ENCODE measurements around the gene POLR1A. TPM values are rescaled to one million over a fixed set of nuclear protein-coding genes. Genes with fewer than 3 reads are reported as not detected.

Gene POLR1A
- total RNA-seq, 2 experiments from 2014 or later = 41.8 to 42.1 TPM

DNA sequence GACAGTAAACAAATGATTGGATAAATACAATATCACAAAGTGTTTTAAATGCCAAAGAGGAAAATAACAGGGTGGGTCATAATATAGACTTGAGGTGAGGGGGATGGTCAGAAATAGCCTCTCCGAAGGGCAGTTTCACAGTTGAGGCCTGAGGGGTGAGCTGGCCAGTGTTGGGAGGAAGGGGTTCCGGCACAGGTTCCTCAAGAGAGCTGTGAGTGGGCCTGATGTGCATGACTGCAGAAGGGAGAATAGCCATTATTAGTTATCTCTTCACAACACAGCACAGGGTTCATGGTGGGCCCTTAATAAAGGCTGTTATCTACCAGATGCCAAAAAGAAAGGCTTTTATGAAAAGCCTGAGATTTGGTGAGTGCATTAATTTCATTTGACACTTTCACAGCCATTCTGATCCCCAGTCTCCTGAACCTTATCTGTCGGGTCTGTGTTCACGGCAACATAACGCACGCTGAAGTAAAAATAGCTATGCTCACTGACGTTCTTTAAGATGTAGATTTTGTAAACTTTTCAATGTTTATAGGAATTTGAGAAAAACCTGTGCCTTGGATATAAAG is 39.6 kb downstream of the POLR1A start:
- no peak for TF ChIP-seq CTCF (IDR thresholded peaks at IDR 0.05)
- no peak overlapping the region for H3K4me3 Mint-ChIP-seq
- H3K9me3 Mint-ChIP-seq = peaks cover 5% of the 10 kb centered on the region
- H3K27me3 Mint-ChIP-seq = no peaks in the 10 kb centered on the region
- CTCF ChIA-PET = interaction anchor here (3.1 kb wide), 1 partner anchor 239 kb away, joined by 16 read pairs; no protein-coding TSS in a partner anchor
- H3K36me3 Mint-ChIP-seq (ENCODE audit: low read depth) = peaks cover 84% of the 10 kb centered on the region
- peaks cover 27% of the 10 kb centered on the region for H3K4me1 Mint-ChIP-seq (ENCODE audit: low read depth)
- intact Hi-C loops (cut with micrococcal nuclease) = no loop called here
- POLR2A ChIA-PET = no interaction called here
- peak overlapping the region; percentile 1 for H3K27ac Mint-ChIP-seq
- ATAC-seq (no peak), DNase-seq (no peak)

- H3K9me3 Mint-ChIP-seq = peaks cover 5% of the 10 kb centered on the region
- H3K4me1 Mint-ChIP-seq (ENCODE audit: low read depth) = peaks cover 27% of the 10 kb centered on the region
- ATAC-seq = no peak
- peaks cover 79% of the 10 kb centered on the region for H3K36me3 Mint-ChIP-seq (ENCODE audit: low read depth)
- H3K4me3 Mint-ChIP-seq = no peak overlapping the region
- no peaks in the 10 kb centered on the region for H3K27me3 Mint-ChIP-seq
- CTCF ChIA-PET = interaction anchor here (1.0 kb wide), 1 partner anchor 14 kb away, joined by 3 read pairs; no protein-coding TSS in a partner anchor
- intact Hi-C loops (cut with micrococcal nuclease) = no loop called here
- POLR2A ChIA-PET = no interaction called here
- no peak for TF ChIP-seq CTCF (IDR thresholded peaks at IDR 0.05)
- peak overlapping the region; percentile 1 for H3K27ac Mint-ChIP-seq
- DNase-seq = no peak
Observed at GRCh38 chr2:86065512-86065911, 40.2 kb downstream of the POLR1A start.

GRCh38 chr2:86064006-86064405 is 41.7 kb downstream of the POLR1A start:
- no peak for TF ChIP-seq CTCF (IDR thresholded peaks at IDR 0.05)
- ATAC-seq (no peak), DNase-seq (no peak)
- H3K4me1 Mint-ChIP-seq (ENCODE audit: low read depth) = peaks cover 22% of the 10 kb centered on the region
- H3K27ac Mint-ChIP-seq = no peak overlapping the region
- ChIA-PET POLR2A (no interaction called here), CTCF (interaction anchor here (1.0 to 1.5 kb wide), 2 partner anchors 16 to 38 kb away, joined by 3 read pairs; no protein-coding TSS in a partner anchor)
- H3K9me3 Mint-ChIP-seq = peaks cover 5% of the 10 kb centered on the region
- H3K36me3 Mint-ChIP-seq (ENCODE audit: low read depth) = peaks cover 74% of the 10 kb centered on the region
- intact Hi-C loops (cut with micrococcal nuclease) = no loop called here
- H3K27me3 Mint-ChIP-seq = no peaks in the 10 kb centered on the region
- no peak overlapping the region for H3K4me3 Mint-ChIP-seq

- peaks cover 6% of the 10 kb centered on the region for H3K4me1 Mint-ChIP-seq (ENCODE audit: low read depth)
- H3K9me3 Mint-ChIP-seq = peaks cover 5% of the 10 kb centered on the region
- TF ChIP-seq CTCF (IDR thresholded peaks at IDR 0.05) = no peak
- CTCF ChIA-PET = no interaction called here
- H3K27ac Mint-ChIP-seq = no peak overlapping the region
- intact Hi-C loops (cut with micrococcal nuclease) = no loop called here
- no peak for DNase-seq
- POLR2A ChIA-PET = no interaction called here
- peaks cover 64% of the 10 kb centered on the region for H3K36me3 Mint-ChIP-seq (ENCODE audit: low read depth)
- H3K27me3 Mint-ChIP-seq = no peaks in the 10 kb centered on the region
- no peak overlapping the region for H3K4me3 Mint-ChIP-seq
- no peak for ATAC-seq
Observed at GRCh38 chr2:86062043-86062442, 43.6 kb downstream of the POLR1A start.

DNA sequence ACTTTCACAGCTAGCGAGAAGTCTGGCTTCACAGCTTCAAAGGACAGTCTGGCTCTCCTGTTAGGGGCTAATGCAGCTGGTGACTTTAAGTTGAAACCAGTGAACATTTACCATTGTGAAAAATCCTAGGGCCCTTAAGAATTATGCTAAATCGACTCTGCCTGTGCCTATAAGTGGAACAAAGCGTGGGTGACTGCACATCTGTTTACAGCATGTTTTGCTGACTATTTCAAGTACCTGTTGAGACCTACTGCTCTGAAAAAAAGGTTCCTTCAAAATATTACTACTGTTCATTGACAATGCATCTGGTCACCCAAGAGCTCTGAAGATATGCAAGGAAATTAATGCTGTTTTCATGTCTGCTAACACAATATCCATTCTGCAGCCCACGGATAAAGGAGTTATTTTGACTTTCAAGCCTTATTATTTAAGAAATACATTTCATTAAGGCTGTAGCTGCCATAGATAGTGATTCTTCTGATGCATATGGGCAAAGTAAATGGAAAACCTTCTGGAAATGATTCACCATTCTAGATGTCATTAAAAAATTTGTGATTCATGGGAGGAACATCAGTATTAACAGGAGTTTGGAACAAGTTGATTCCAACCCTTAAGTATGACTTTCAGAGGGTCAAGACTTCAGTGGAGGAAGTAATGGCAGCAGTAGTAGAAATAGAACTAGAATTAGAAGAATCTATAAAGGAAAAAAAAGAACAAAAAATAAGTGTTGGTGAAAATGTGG is 48.9 kb downstream of the POLR1A start:
- Mint-ChIP-seq H3K27ac (no peak overlapping the region), H3K36me3 (ENCODE audit: low read depth) (peaks cover 32% of the 10 kb centered on the region), H3K4me1 (ENCODE audit: low read depth) (no peaks in the 10 kb centered on the region), H3K9me3 (no peaks in the 10 kb centered on the region), H3K27me3 (no peaks in the 10 kb centered on the region), H3K4me3 (no peak overlapping the region)
- TF ChIP-seq CTCF (IDR thresholded peaks at IDR 0.05) = no peak
- ChIA-PET POLR2A (interaction anchor here (1.1 kb wide), 1 partner anchor 49 kb away, joined by 3 read pairs; the partner anchor contains the start of genes POLR1A and PTCD3), CTCF (interaction anchor here (1.3 kb wide), 1 partner anchor 31 kb away, joined by 4 read pairs; no protein-coding TSS in a partner anchor)
- DNase-seq (no peak), ATAC-seq (no peak)
- intact Hi-C loops (cut with micrococcal nuclease) = no loop called here
